Measurements from ENCODE around the gene FNIP2.
A peak's percentile ranks its signal among the peaks of the same experiment; 100 is the strongest.

- TF ChIP-seq CTCF (IDR thresholded peaks at IDR 0.05) (no peak), MXI1 (IDR thresholded peaks at IDR 0.05; ENCODE audit: low read depth, low read length) (0 out of 2 replicates have a peak, but pooled peaks have one; percentile 14), NFIC (IDR thresholded peaks at IDR 0.05; ENCODE audit: borderline replicate concordance) (no peak), EP300 (IDR thresholded peaks at IDR 0.05; ENCODE audit: borderline replicate concordance in 1 of 2, low read depth in 1 of 2, low read length in 1 of 2) (no peak), POLR2AphosphoS5 (IDR thresholded peaks at IDR 0.05; ENCODE audit: low read depth, low read length) (peak; percentile 0)
Measured at GRCh38 chr4:158768555-158769174, at the start of gene FNIP2.

Data from SK-N-SH (cell line).